ENCODE data around the gene WASHC4.
"Not testable (repeated sequence)": the region's sequence is repeated elsewhere in the genome, so short reads cannot be mapped to it uniquely, and the experiment has no call there.

The WASHC4 gene

GRCh38 chr12:105167346-105167745 is 59.8 kb downstream of the WASHC4 start:
- DNase-seq: no peak

GRCh38 chr12:105168006-105168405 is 60.5 kb downstream of the WASHC4 start:
- DNase-seq: no peak

GRCh38 chr12:105170139-105170538 is 62.6 kb downstream of the WASHC4 start:
- no peak for DNase-seq

GRCh38 chr12:105171691-105172436 is 64.3 kb downstream of the WASHC4 start:
- no peak for DNase-seq

- DNase-seq: no peak
Observed at GRCh38 chr12:105175397-105175990, 68.0 kb downstream of the WASHC4 start.

GRCh38 chr12:105177208-105177607 is 69.7 kb downstream of the WASHC4 start:
- DNase-seq: no peak

- DNase-seq: not testable (repeated sequence)
Observed at GRCh38 chr12:105179114-105179513, 71.6 kb downstream of the WASHC4 start.

- DNase-seq: not testable (repeated sequence)
Observed at GRCh38 chr12:105183406-105183805, 75.9 kb downstream of the WASHC4 start.

GRCh38 chr12:105183976-105184375 is 76.4 kb downstream of the WASHC4 start:
- DNase-seq: not testable (repeated sequence)

GRCh38 chr12:105189293-105189692 is 81.8 kb downstream of the WASHC4 start:
- DNase-seq: no peak

GRCh38 chr12:105190530-105190929 is 83.0 kb downstream of the WASHC4 start:
- DNase-seq: no peak

- no peak for DNase-seq
Observed at GRCh38 chr12:105192624-105193225, 85.2 kb downstream of the WASHC4 start.

GRCh38 chr12:105194947-105195346 is 87.4 kb downstream of the WASHC4 start:
- no peak for DNase-seq

GRCh38 chr12:105196090-105196489 is 88.6 kb downstream of the WASHC4 start:
- DNase-seq: no peak

GRCh38 chr12:105198961-105199360 is 91.4 kb downstream of the WASHC4 start:
- no peak for DNase-seq

- DNase-seq: no peak
Observed at GRCh38 chr12:105200385-105200784, 92.9 kb downstream of the WASHC4 start.

GRCh38 chr12:105201299-105201698 is 93.8 kb downstream of the WASHC4 start:
- no peak for DNase-seq

GRCh38 chr12:105202202-105202601 is 94.7 kb downstream of the WASHC4 start:
- DNase-seq: no peak

- DNase-seq: no peak
Observed at GRCh38 chr12:105204127-105204526, 96.6 kb downstream of the WASHC4 start.

- DNase-seq: peak; percentile 21
Observed at GRCh38 chr12:105204916-105205315, 97.4 kb downstream of the WASHC4 start.

- no peak for DNase-seq
Observed at GRCh38 chr12:105205322-105206048, 98.0 kb downstream of the WASHC4 start.

GRCh38 chr12:105206686-105207374 is 99.3 kb downstream of the WASHC4 start:
- DNase-seq: no peak

GRCh38 chr12:105209091-105209490 is 101.6 kb downstream of the WASHC4 start:
- DNase-seq: no peak
